T-helper 1 cell treated with Interleukin-12 subunit alpha and Interleukin-12 subunit beta and Interleukin-4 antibody, amounts not matched to agents 30 μg/mL and 1 μg/mL, for 36 hours (primary cell): ENCODE measurements around the gene GSTM2.
"Not testable (repeated sequence)": the region's sequence is repeated elsewhere in the genome, so short reads cannot be mapped to it uniquely, and the experiment has no call there.

Experiments used
- H3K27ac Mint-ChIP-seq: one replicate; pipeline ENCODE4 v1.8.0; 2021; ENCODE audit warnings: mild to moderate bottlenecking, mixed read lengths
- H3K27me3 Mint-ChIP-seq: one replicate; pipeline ENCODE4 v1.8.0; 2021; ENCODE audit warnings: low read depth, mixed read lengths
- H3K36me3 Mint-ChIP-seq: one replicate; pipeline ENCODE4 v1.8.0; 2021; ENCODE audit warnings: low read depth, mixed read lengths
- H3K4me1 Mint-ChIP-seq: one replicate; pipeline ENCODE4 v1.8.0; 2021; ENCODE audit warnings: low read depth, mixed read lengths
- H3K4me3 Mint-ChIP-seq: one replicate; pipeline ENCODE4 v1.8.0; 2021; ENCODE audit warnings: mild to moderate bottlenecking, moderate library complexity, mixed read lengths
- H3K9me3 Mint-ChIP-seq: one replicate; pipeline ENCODE4 v1.8.0; 2021; ENCODE audit warnings: mixed read lengths

Gene GSTM2

GRCh38 chr1:109669246-109669948 is 1.5 kb downstream of the GSTM2 start:
- peaks cover 24% of the 10 kb centered on the region for H3K4me1 Mint-ChIP-seq
- H3K36me3 Mint-ChIP-seq: peaks cover 9% of the 10 kb centered on the region
- H3K27ac Mint-ChIP-seq: peak overlapping the region; percentile 57
- peak overlapping the region; percentile 66 for H3K4me3 Mint-ChIP-seq
- no peaks in the 10 kb centered on the region for H3K27me3 Mint-ChIP-seq
- H3K9me3 Mint-ChIP-seq: no peaks in the 10 kb centered on the region

- H3K4me1 Mint-ChIP-seq: peaks cover 24% of the 10 kb centered on the region
- not testable (repeated sequence) for H3K27me3 Mint-ChIP-seq, H3K36me3 Mint-ChIP-seq, H3K9me3 Mint-ChIP-seq
- H3K4me3 Mint-ChIP-seq: peak overlapping the region; percentile 66
- H3K27ac Mint-ChIP-seq: peak overlapping the region; percentile 57
Measured at GRCh38 chr1:109669949-109670302, 2.1 kb downstream of the GSTM2 start.

GRCh38 chr1:109671067-109671466 is 3.2 kb downstream of the GSTM2 start:
- H3K4me3 Mint-ChIP-seq: no peak overlapping the region
- H3K27ac Mint-ChIP-seq: no peak overlapping the region
- peaks cover 24% of the 10 kb centered on the region for H3K4me1 Mint-ChIP-seq
- no peaks in the 10 kb centered on the region for H3K9me3 Mint-ChIP-seq
- H3K36me3 Mint-ChIP-seq: peaks cover 9% of the 10 kb centered on the region
- no peaks in the 10 kb centered on the region for H3K27me3 Mint-ChIP-seq

- H3K27ac Mint-ChIP-seq, H3K4me3 Mint-ChIP-seq, H3K36me3 Mint-ChIP-seq, H3K9me3 Mint-ChIP-seq, H3K27me3 Mint-ChIP-seq: not testable (repeated sequence)
- peaks cover 16% of the 10 kb centered on the region for H3K4me1 Mint-ChIP-seq
Measured at GRCh38 chr1:109673861-109674260, 6.0 kb downstream of the GSTM2 start.

- H3K4me3 Mint-ChIP-seq, H3K27me3 Mint-ChIP-seq, H3K9me3 Mint-ChIP-seq, H3K27ac Mint-ChIP-seq, H3K4me1 Mint-ChIP-seq, H3K36me3 Mint-ChIP-seq: not testable (repeated sequence)
Measured at GRCh38 chr1:109676683-109677381, 9.0 kb downstream of the GSTM2 start.

GRCh38 chr1:109677459-109677858 is 9.6 kb downstream of the GSTM2 start:
- H3K4me1 Mint-ChIP-seq: no peaks in the 10 kb centered on the region
- H3K9me3 Mint-ChIP-seq: no peaks in the 10 kb centered on the region
- H3K27ac Mint-ChIP-seq: no peak overlapping the region
- H3K27me3 Mint-ChIP-seq: no peaks in the 10 kb centered on the region
- no peak overlapping the region for H3K4me3 Mint-ChIP-seq
- H3K36me3 Mint-ChIP-seq: no peaks in the 10 kb centered on the region

GRCh38 chr1:109678637-109679036 is 10.8 kb downstream of the GSTM2 start:
- not testable (repeated sequence) for H3K9me3 Mint-ChIP-seq, H3K4me3 Mint-ChIP-seq, H3K36me3 Mint-ChIP-seq, H3K4me1 Mint-ChIP-seq, H3K27ac Mint-ChIP-seq, H3K27me3 Mint-ChIP-seq

GRCh38 chr1:109684777-109685176 is 16.9 kb downstream of the GSTM2 start:
- peaks cover 17% of the 10 kb centered on the region for H3K4me1 Mint-ChIP-seq
- H3K36me3 Mint-ChIP-seq: peaks cover 13% of the 10 kb centered on the region
- H3K27me3 Mint-ChIP-seq, H3K9me3 Mint-ChIP-seq, H3K4me3 Mint-ChIP-seq, H3K27ac Mint-ChIP-seq: not testable (repeated sequence)

GRCh38 chr1:109685399-109685798 is 17.5 kb downstream of the GSTM2 start:
- not testable (repeated sequence) for H3K27ac Mint-ChIP-seq, H3K9me3 Mint-ChIP-seq, H3K4me3 Mint-ChIP-seq, H3K27me3 Mint-ChIP-seq
- Mint-ChIP-seq H3K36me3 (peaks cover 16% of the 10 kb centered on the region), H3K4me1 (peaks cover 18% of the 10 kb centered on the region)

GRCh38 chr1:109685890-109686289 is 18.0 kb downstream of the GSTM2 start:
- not testable (repeated sequence) for H3K27me3 Mint-ChIP-seq, H3K4me3 Mint-ChIP-seq, H3K27ac Mint-ChIP-seq, H3K9me3 Mint-ChIP-seq
- H3K36me3 Mint-ChIP-seq: peaks cover 20% of the 10 kb centered on the region
- H3K4me1 Mint-ChIP-seq: peaks cover 18% of the 10 kb centered on the region

- not testable (repeated sequence) for H3K27me3 Mint-ChIP-seq, H3K9me3 Mint-ChIP-seq
- H3K4me3 Mint-ChIP-seq: peak overlapping the region; percentile 91
- peaks cover 20% of the 10 kb centered on the region for H3K36me3 Mint-ChIP-seq
- peak overlapping the region; percentile 91 for H3K27ac Mint-ChIP-seq
- peaks cover 20% of the 10 kb centered on the region for H3K4me1 Mint-ChIP-seq
Measured at GRCh38 chr1:109687109-109687508, 19.3 kb downstream of the GSTM2 start.

- H3K4me3 Mint-ChIP-seq: peak within 1 kb of the TSS; percentile 91
- H3K9me3 Mint-ChIP-seq: peaks cover 10% of the 10 kb centered on the region
- no peaks in the 10 kb centered on the region for H3K27me3 Mint-ChIP-seq
- H3K27ac Mint-ChIP-seq: peak within 1 kb of the TSS; percentile 91
- peaks cover 20% of the 10 kb centered on the region for H3K4me1 Mint-ChIP-seq
- peaks cover 20% of the 10 kb centered on the region for H3K36me3 Mint-ChIP-seq
Measured at GRCh38 chr1:109687641-109688499, 20.0 kb downstream of the GSTM2 start, which contains the start of gene GSTM1. TSS of gene GSTM1 (plus strand) at chr1:109687817. CDS start at chr1:109687874, 57 bp downstream.

- Mint-ChIP-seq H3K4me1 (peaks cover 20% of the 10 kb centered on the region), H3K4me3 (peak overlapping the region; percentile 68), H3K9me3 (peaks cover 4% of the 10 kb centered on the region), H3K36me3 (peaks cover 18% of the 10 kb centered on the region), H3K27ac (no peak overlapping the region), H3K27me3 (no peaks in the 10 kb centered on the region)
Measured at GRCh38 chr1:109689844-109690405, 22.1 kb downstream of the GSTM2 start.

- Mint-ChIP-seq H3K27ac (no peak overlapping the region), H3K4me3 (no peak overlapping the region), H3K4me1 (peaks cover 20% of the 10 kb centered on the region), H3K36me3 (peaks cover 15% of the 10 kb centered on the region), H3K27me3 (no peaks in the 10 kb centered on the region), H3K9me3 (no peaks in the 10 kb centered on the region)
Measured at GRCh38 chr1:109691759-109692158, 23.9 kb downstream of the GSTM2 start.
